HepG2 (cell line): Measurements from ENCODE around the gene ZNF853. TPM values are rescaled to one million over a fixed set of nuclear protein-coding genes. Genes with fewer than 3 reads are reported as not detected.
A peak's percentile ranks its signal among the peaks of the same experiment; 100 is the strongest.

Source experiments
- ATF2 ChIP-seq: sonication (generic); formaldehyde crosslinking; IDR thresholded peaks from 2 replicates; pipeline ENCODE4 v1.4.0; 2020; ENCODE audit warnings: missing genetic modification reagents
- CREB3 ChIP-seq: sonication (generic); formaldehyde crosslinking; IDR thresholded peaks from 2 replicates; pipeline ENCODE4 v1.5.0; 2020; ENCODE audit warnings: missing genetic modification reagents
- GABPA ChIP-seq, 2 experiments: IDR thresholded peaks; 2 replicates each; pipeline ENCODE4 v1.6.1; 2011 to 2016; ENCODE audit warnings: low read depth in 2 of 2, low read length in 1 of 2, missing biosample characterization in 1 of 2, missing genetic modification characterization in 1 of 2
- IKZF5 ChIP-seq: IDR thresholded peaks from 2 replicates; pipeline ENCODE4 v1.6.1; 2018; ENCODE audit warnings: missing genetic modification reagents, mild to moderate bottlenecking, missing compliant biosample characterization
- IRF9 ChIP-seq: sonication (generic); formaldehyde crosslinking; IDR thresholded peaks from 2 replicates; pipeline ENCODE4 v1.8.0; 2022; ENCODE audit warnings: missing genetic modification reagents, mild to moderate bottlenecking, borderline replicate concordance
- MAFK ChIP-seq, 2 experiments: IDR thresholded peaks in 1 of 2; conservative IDR thresholded peaks in 1 of 2; 2 replicates each; pipeline ENCODE4 v1.6.1; 2011; ENCODE audit warnings: improper control_type of control experiment in 2 of 2, low read length in 2 of 2
- MIER2 ChIP-seq: IDR thresholded peaks from 2 replicates; pipeline ENCODE4 v1.6.1; 2016; ENCODE audit warnings: missing biosample characterization, missing genetic modification reagents
- PBX2 ChIP-seq: IDR thresholded peaks from 2 replicates; pipeline ENCODE4 v1.6.1; 2016; ENCODE audit warnings: control low read depth
- POLR2AphosphoS5 ChIP-seq: IDR thresholded peaks from 2 replicates; pipeline ENCODE4 v1.6.1; 2012; ENCODE audit warnings: low read depth, low read length
- SIN3A ChIP-seq: IDR thresholded peaks from 2 replicates; pipeline ENCODE4 v1.6.1; 2011; ENCODE audit warnings: low read depth, mild to moderate bottlenecking, control low read depth, low read length, borderline replicate concordance
- ZHX1 ChIP-seq: sonication (generic); formaldehyde crosslinking; IDR thresholded peaks from 2 replicates; pipeline ENCODE4 v1.8.1; 2022; ENCODE audit warnings: low read depth, mild to moderate bottlenecking, missing genetic modification reagents
- ZNF12 ChIP-seq: sonication (generic); formaldehyde crosslinking; IDR thresholded peaks from 2 replicates; pipeline ENCODE4 v1.5.0; 2020; ENCODE audit warnings: missing genetic modification reagents
- ZNF687 ChIP-seq: sonication (generic); formaldehyde crosslinking; IDR thresholded peaks from 2 replicates; pipeline ENCODE4 v1.5.1; 2020; ENCODE audit warnings: mild to moderate bottlenecking, missing genetic modification reagents, moderate library complexity
- ZNF749 ChIP-seq: sonication (generic); formaldehyde crosslinking; IDR thresholded peaks from 2 replicates; pipeline ENCODE4 v1.8.0; 2022; ENCODE audit warnings: mild to moderate bottlenecking, missing genetic modification reagents, moderate library complexity, borderline replicate concordance
- polyA plus RNA-seq, 8 experiments: library from polyadenylated mRNA; depleted of rRNA in 3 of 8; stranded (reverse) in 7 of 8; unstranded in 1 of 8; fragments of >200 nt; fragmentation: Illumina TruSeq in 4 of 8; extraction: Trizol in 4 of 8; gene quantifications; 2 replicates each; pipeline versions ENCODE4 v1.2.1 to v1.2.3, GENCODE V29; 2011 to 2016; ENCODE audit warnings: low read depth in 4 of 8, missing spikeins in 1 of 8, mixed read lengths in 1 of 8; ENCODE audit not compliant: insufficient read depth in 1 of 8
- total RNA-seq, 5 experiments: library from RNA; depleted of rRNA; stranded (reverse); fragments of >200 nt; fragmentation: Illumina TruSeq; extraction: Trizol; gene quantifications; 2 replicates each; pipeline ENCODE4 v1.2.3, GENCODE V29; 2016; ENCODE audit warnings: low read depth in 1 of 5

ZNF853 gene
- total and polyA plus RNA-seq, 2 of the 13 experiments (the other 11 are each of a cell fraction or from before 2014, with no cell fraction given): 2.1 to 6.2 TPM

GRCh38 chr7:6577369-6578113 is 37.9 kb upstream of the ZNF853 start, which contains the start of gene ZDHHC4 (continued):
- TF ChIP-seq ZNF687 (CRISPR knock-in tag) (peak; percentile 87), CREB3 (CRISPR knock-in tag) (no peak), POLR2AphosphoS5 (peak; percentile 86), IKZF5 (peak; percentile 75), IRF9 (CRISPR knock-in tag) (0 out of 2 replicates have a peak, but pooled peaks have one; percentile 33), PBX2 (CRISPR knock-in tag) (no peak), MIER2 (CRISPR knock-in tag) (0 out of 2 replicates have a peak, but pooled peaks have one; percentile 17), ATF2 (peak; percentile 76; the same call in 1 of the 2 replicates), SIN3A (peak; percentile 77; the same call in 1 of the 2 replicates), ZNF749 (CRISPR knock-in tag) (peak; percentile 65; the same call in 1 of the 2 replicates), ZHX1 (CRISPR knock-in tag) (0 out of 2 replicates have a peak, but pooled peaks have one; percentile 42), ZNF12 (CRISPR knock-in tag) (peak; percentile 30; the same call in 1 of the 2 replicates), GABPA (IDR thresholded peaks at IDR 0.05; ENCODE audit: low read depth, low read length) (peak; percentile 95), GABPA (CRISPR knock-in tag; IDR thresholded peaks at IDR 0.05; ENCODE audit: low read depth) (peak; percentile 95), MAFK (conservative IDR thresholded peaks at IDR 0.05 in 1 of 2, IDR thresholded peaks at IDR 0.05 in 1 of 2; ENCODE audit: low read length in 2 of 2) (no peak)
